Measurements from ENCODE around the gene BHLHA15.

Gene BHLHA15

DNA sequence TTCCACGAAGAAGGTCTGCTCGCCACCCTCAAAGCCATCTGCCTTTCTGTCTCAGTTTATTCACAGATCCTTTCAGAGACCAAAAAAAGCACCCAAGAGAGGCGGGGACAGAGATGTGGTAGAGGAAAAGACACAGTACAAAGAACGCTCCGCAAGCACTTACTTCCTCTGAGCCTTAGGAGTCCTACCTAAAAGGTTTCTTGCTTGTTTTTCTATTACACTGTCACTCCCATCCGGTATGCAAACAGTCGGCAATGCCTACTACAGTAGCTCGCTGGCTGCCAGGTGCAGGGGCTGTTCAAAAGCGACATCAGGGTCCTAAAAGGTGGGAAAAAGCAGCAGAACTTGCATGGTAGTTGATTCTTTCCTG is 40.0 kb downstream of the BHLHA15 start:
- no peak for DNase-seq

DNA sequence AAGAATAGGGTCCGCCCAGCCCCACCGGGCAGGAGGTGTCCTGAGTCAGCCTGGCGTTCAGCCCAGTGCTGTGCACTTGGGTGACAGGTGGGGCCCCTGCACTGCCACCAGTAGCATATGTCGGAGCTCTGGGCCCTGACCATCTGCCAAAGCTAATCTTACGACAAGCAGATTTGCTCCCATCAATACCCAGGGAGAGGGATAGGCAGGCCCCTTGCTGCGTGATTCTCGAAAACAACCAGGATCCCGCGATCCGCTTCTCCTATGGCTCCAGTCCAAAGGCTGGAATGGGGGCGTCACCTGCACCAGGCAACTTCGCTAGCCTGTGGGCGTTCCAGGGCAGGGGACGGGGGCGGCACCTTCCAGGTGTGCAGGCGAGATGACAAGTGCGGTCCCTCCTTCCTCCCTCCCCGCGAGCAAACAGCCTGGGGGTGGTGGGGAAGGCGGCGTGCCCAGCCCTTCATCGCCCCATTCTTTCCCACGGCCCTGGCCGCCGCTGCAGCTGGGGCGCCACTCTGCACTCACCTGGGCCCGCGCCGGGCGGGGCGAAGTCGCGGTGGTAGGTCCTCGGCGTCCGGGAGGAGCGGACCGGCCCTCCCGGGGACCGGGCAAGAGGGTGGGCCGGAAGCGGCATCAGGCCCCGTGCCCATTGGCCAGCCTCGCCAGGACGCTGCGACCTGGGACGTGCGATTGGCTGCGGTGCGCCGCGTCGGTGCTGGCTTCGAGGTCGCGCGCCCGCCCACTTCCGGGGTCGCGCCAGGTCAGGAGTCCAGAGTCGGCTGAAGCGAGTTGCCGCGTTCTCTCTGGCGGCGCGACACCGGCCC is 40.6 kb downstream of the BHLHA15 start, which contains the start of gene TECPR1:
Gene TECPR1, minus strand, starts transcription at position 632 of the 824 bp plus-strand sequence. CDS start 6,086 bp downstream, outside the sequence.
- DNase-seq = peak; percentile 97

DNA sequence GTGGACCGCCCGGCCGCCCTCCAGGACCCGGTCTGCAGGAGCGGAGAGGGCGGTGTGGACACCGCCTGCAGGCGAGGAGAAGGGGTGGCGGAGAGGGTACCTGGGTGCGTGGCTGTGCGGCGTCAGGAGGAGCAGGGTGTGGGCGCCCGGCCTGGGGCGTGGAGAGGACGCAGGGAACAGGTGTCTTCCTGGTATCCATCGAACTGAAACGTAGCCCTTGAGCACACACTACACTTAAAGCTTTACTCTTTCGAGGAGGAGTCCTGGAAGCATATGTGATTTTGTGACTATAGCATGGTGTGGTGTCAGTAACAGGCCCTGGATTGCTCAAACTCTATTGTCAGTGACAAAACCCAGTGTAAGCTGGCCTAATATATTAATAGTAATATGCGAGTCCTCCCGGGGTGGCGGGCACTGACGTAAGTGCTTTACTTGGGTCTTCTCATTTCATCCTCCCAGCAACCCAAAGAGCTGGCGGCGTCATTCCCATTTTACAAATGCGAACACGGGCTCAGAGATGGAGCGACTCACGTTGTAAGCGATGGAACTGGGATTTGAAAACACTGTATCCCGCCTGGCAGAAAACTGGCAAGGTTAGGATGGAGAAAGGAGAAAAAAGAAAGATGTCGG is 41.3 kb downstream of the BHLHA15 start:
- no peak for DNase-seq

DNA sequence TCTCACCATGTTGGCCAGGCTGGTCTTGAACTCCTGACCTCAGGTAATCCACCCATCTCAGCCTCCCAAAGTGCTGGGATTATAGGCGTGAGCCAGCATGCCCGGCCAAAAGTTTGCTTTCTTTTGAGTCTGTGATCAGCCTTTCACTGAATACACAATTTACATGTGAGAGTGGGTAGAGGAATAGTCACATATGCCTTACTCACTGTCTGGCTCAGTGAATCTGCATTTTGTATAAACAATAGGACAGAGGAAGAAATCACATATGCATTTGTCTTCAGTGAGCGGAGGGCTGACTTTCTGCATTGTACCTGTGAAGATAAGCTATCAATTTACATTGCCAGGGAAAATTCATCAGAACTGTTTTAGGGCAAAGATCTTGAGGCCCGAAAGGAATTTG is 43.3 kb downstream of the BHLHA15 start:
- no peak for DNase-seq

DNA sequence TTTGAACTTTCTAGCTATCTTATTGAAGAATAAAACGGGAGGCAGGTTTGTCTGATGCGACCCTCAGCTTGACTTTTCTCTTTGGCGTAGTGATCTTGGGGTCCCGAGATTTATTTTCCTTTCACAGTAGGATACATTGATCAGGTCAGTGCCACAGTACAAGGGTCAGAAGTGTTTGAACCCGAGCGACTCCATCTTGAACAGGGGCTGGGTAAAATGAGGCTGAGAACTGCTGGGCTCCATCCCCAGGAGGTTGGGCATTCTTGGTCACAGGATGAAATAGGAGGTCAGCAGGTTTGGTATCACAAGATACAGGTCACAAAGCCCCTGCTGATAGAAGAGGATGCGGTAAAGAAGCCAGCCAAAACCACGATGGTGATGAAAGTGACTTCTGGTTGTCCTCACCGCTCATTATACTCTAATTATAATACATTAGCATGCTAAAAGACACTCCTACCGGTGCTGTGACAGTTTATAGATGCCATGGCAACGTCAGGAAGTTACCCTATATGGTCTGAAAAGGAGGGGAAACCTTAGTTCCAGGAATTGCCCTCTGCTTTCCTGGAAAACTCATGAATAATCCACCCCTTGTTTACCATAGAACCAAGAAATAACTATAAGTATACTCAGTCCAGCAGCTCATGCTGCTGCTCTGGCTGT is 43.8 kb downstream of the BHLHA15 start:
- DNase-seq = no peak

DNA sequence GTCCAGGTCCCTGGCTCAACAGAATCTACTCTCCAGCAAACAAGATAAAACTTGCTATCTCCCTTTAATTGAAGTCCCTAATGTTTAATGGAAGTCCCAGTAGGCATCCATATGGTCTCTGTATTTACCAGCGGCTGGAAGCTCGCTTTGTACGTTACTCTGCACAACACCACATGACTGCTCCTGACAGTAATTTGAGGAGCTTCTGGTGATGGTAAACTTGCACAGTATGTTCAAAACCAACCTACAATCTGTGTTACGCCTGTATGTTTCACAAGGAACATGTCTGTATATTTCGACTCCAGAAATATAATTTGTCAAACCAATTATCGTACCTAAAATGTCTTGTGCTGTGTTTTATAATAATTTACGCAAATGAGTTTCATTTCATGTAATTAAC is 45.2 kb downstream of the BHLHA15 start:
- DNase-seq = no peak

DNA sequence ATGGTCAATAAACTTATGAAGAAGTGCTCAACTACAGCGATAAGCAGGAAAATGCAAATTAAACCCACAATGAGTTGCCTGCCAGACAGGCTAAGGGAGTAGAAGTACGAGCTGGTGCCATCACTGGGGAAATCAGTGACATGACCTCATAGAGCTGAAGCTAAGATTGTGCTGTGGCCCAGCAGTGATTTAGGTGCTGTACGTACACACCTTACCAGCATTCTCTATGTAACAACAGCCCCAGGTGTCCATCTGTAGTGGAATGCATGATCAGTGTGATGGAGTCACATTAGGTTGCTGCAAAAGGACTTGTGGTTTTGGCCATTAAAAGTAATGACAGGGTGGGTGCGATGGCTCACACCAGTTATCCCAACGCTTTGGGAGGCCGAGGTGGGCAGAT is 46.5 kb downstream of the BHLHA15 start:
- no peak for DNase-seq
